SK-N-MC (cell line): ENCODE results near the gene IFIT1.
"Not testable (repeated sequence)": the region's sequence is repeated elsewhere in the genome, so short reads cannot be mapped to it uniquely, and the experiment has no call there.

Source experiments
- DNase-seq: peaks from one replicate; pipeline ENCODE4 v3.0.0-alpha.2; 2011; ENCODE audit warnings: low read depth, low spot score
- H3K27ac ChIP-seq: fragments of 200-600 bp; sonication (generic); 2 replicates; pipeline ENCODE4 v1.5.1; 2016; ENCODE audit warnings: mixed run types
- H3K36me3 ChIP-seq: fragments of 200-600 bp; sonication (generic); 2 replicates; pipeline ENCODE4 v1.6.1; 2017; ENCODE audit warnings: antibody characterized with exemption, low read length, mixed read lengths; ENCODE audit not compliant: insufficient read depth
- H3K4me3 ChIP-seq: fragments of 200-600 bp; sonication (generic); 2 replicates; pipeline ENCODE4 v1.5.1; 2016
- H3K9ac ChIP-seq: fragments of 200-600 bp; sonication (generic); 2 replicates; pipeline ENCODE4 v1.8.0; 2017; ENCODE audit warnings: mixed run types, mixed read lengths; ENCODE audit not compliant: insufficient read length
- H3K9me3 ChIP-seq: fragments of 200-600 bp; sonication (generic); 2 replicates; pipeline ENCODE4 v1.6.1; 2017; ENCODE audit warnings: low read depth, mild to moderate bottlenecking, antibody characterized with exemption, low read length, moderate library complexity, mixed read lengths
- EZH2 ChIP-seq: fragments of 200-600 bp; sonication (generic); IDR thresholded peaks from one replicate; pipeline ENCODE4 v1.6.1; 2017; ENCODE audit warnings: antibody characterized with exemption
- FOXP2 ChIP-seq: optimal IDR thresholded peaks from 2 replicates; pipeline ENCODE3; 2011; ENCODE audit warnings: mild to moderate bottlenecking, moderate library complexity; ENCODE audit not compliant: insufficient read depth; ENCODE audit errors: extremely low read length, control extremely low read depth
- POLR2AphosphoS5 ChIP-seq: IDR thresholded peaks from 2 replicates; pipeline ENCODE4 v1.6.1; 2012; ENCODE audit warnings: mild to moderate bottlenecking, low read depth, low read length, borderline replicate concordance

The IFIT1 gene

DNA sequence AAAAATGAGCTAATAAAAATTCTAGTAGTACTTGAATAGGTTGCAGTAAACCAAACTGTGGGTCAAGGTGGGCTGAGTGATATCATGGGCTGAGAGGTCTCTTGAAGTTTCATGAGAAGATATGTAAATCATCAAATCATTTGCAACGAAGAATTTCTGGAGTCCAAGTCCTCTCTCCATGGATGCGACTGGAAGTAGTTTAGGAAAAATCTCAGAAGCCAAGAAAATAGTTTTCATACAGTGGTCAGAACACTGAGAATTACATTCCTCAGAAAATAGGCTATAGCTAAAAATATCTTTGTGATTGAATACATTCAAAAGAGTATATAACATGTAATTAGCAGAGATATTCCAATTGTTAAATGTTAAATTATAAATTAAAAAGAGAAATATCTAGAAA lies 3.6 kb upstream of the IFIT1 start:
- Histone ChIP-seq H3K9me3 (no peaks in the 10 kb centered on the region), H3K4me3 (no peak overlapping the region), H3K36me3 (no peaks in the 10 kb centered on the region), H3K9ac (no peak overlapping the region), H3K27ac (no peak overlapping the region)
- DNase-seq, result no peak
- TF ChIP-seq POLR2AphosphoS5, result no peak
- TF ChIP-seq FOXP2, result no peak
- TF ChIP-seq EZH2, result no peak

DNA sequence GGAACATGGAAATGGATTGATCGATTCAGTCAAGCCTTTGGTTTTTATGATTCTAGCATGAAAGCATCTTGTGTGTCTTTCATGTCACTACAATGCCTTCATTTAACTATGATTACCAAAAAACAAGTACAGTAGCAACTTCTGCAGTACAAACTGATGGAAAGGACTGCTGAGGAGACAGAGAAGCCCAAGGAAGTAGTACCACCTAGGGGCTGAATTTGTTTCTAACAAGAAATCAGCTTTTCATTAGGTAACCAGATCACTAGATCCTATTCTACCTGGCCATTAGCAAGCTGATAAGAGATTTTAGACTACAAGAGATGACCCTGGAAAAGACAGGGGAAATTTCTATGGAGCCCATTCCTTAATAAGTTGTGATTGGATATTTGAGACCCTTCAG lies 3.2 kb upstream of the IFIT1 start:
- Histone ChIP-seq H3K4me3 (no peak overlapping the region), H3K9ac (no peak overlapping the region), H3K27ac (no peak overlapping the region), H3K9me3 (no peaks in the 10 kb centered on the region), H3K36me3 (no peaks in the 10 kb centered on the region)
- TF ChIP-seq EZH2, result no peak
- no peak for DNase-seq

DNA sequence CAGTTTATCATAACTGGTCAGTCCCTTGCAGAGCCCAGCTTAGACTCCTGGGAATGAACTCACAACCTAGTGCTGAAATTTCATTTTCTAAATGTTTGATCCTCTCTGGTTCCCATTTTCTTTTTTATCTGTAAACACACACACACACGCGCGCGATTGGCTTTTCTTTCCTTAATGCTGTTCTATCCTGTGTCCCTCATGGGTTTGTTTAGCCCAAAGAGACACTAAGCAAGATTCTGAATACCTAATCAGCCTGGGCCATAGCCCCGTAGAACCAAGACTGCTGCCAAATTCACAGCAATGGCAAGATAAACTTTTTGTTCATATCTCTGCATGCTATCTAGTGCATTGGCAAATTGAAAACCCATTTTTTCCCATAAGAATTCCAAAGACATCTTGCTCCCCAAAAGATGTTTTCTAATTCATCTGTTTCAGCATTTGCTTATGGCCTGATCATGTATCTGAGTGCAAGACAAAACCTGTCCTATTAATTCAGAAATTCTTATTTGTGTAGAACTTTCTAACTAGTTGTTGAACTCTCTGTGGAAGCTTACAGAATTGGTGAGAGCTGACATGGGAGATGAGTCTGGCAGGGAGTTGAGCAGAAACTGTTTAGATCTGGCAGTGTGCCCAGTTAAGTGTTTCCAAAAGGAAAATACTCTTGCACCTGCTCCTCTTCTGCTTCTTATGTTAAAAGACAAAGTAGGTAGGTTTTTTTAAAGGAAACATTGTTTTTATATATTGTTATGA lies 1.8 kb upstream of the IFIT1 start:
- Histone ChIP-seq H3K9me3 (no peaks in the 10 kb centered on the region), H3K4me3 (no peak overlapping the region), H3K27ac (no peak overlapping the region), H3K9ac (no peak overlapping the region), H3K36me3 (no peaks in the 10 kb centered on the region)
- DNase-seq, result no peak
- TF ChIP-seq EZH2 (no peak), FOXP2 (no peak), POLR2AphosphoS5 (no peak)

DNA sequence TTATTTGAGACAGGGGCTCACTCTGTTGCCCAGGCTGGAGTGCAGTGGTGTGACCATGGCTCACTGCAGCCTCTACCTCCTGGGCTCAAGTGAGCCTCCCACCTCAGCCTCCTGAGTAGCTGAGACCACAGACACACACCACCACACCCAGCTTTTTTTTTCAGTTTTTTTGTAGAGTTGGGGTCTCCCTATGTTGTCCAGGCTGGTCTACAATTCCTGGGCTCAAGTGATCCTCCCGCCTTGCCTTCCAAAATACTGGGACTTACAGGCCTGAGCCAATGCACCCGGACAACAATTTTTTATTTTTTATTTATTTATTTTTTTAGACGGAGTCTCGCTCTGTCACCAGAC lies 1.2 kb upstream of the IFIT1 start:
- not testable (repeated sequence) for H3K9ac ChIP-seq, DNase-seq, H3K9me3 ChIP-seq, H3K27ac ChIP-seq, H3K36me3 ChIP-seq, H3K4me3 ChIP-seq

DNA sequence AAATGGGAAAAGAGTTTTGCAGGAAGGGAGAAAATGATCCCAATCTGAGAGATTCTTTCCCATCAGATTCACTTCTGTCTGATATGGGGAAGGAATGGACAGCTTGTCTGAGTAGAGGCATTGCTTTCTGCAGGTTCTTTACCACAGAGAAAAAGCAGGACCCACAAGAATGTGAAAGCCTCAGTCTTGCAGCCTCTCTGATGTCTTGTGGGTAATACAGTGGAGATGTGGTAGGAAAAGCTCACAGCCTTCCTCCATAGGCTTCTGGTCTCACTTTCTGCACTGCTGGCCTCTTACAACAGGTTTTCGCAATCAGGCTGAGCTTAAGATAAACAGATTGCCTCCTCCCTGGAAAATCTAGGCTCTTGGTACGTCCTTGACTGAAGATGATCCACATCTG lies 551 bp downstream of the IFIT1 start:
- DNase-seq, result no peak
- no peaks in the 10 kb centered on the region for H3K9me3 ChIP-seq
- peak overlapping the region; percentile 79 for H3K4me3 ChIP-seq
- no peak overlapping the region for H3K9ac ChIP-seq
- TF ChIP-seq FOXP2, result no peak
- TF ChIP-seq POLR2AphosphoS5, result no peak
- no peaks in the 10 kb centered on the region for H3K36me3 ChIP-seq
- no peak overlapping the region for H3K27ac ChIP-seq

DNA sequence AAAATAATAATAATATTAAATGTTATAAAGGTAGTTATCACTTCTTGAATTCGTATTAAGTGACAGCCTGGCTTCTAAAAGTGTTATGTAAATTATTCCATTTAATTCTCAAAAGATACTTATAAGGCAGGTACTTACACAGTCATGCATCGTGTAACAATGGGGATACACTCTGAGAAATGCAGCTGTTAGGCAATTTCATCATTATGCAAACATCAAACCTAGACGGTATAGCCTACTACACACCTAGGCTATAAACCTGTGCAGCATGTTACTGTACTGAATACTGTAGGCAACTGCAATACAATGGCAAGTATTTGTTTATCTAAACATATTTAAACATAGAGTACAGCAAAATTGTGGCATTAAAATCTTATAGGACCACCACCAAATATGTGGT lies 1.5 kb downstream of the IFIT1 start:
- TF ChIP-seq EZH2 (no peak), FOXP2 (no peak), POLR2AphosphoS5 (no peak)
- no peak overlapping the region for H3K27ac ChIP-seq
- H3K36me3 ChIP-seq, result no peaks in the 10 kb centered on the region
- no peaks in the 10 kb centered on the region for H3K9me3 ChIP-seq
- no peak for DNase-seq
- no peak overlapping the region for H3K4me3 ChIP-seq
- no peak overlapping the region for H3K9ac ChIP-seq

DNA sequence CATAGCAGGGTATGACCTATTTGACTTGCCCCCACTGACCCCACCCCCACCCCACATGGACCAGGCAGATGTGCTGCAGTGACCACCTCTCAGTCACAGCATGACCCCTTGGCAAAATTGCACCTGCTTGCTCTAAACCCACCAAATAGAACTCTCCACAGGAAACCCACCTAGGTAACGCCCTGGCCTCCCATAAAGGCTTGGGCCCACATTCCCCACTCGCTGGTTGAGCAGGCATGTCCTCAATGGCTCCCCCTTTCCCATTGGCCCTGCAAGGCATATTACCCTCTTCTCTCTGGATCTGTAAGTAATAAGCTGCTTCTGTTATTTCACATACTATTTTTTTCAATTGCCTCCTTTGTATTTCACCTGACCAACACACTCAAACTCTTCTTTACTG lies 2.7 kb downstream of the IFIT1 start:
- Histone ChIP-seq H3K9me3 (no peaks in the 10 kb centered on the region), H3K9ac (no peak overlapping the region), H3K4me3 (no peak overlapping the region), H3K27ac (no peak overlapping the region), H3K36me3 (no peaks in the 10 kb centered on the region)
- TF ChIP-seq EZH2, result no peak
- no peak for TF ChIP-seq FOXP2
- no peak for TF ChIP-seq POLR2AphosphoS5
- no peak for DNase-seq

DNA sequence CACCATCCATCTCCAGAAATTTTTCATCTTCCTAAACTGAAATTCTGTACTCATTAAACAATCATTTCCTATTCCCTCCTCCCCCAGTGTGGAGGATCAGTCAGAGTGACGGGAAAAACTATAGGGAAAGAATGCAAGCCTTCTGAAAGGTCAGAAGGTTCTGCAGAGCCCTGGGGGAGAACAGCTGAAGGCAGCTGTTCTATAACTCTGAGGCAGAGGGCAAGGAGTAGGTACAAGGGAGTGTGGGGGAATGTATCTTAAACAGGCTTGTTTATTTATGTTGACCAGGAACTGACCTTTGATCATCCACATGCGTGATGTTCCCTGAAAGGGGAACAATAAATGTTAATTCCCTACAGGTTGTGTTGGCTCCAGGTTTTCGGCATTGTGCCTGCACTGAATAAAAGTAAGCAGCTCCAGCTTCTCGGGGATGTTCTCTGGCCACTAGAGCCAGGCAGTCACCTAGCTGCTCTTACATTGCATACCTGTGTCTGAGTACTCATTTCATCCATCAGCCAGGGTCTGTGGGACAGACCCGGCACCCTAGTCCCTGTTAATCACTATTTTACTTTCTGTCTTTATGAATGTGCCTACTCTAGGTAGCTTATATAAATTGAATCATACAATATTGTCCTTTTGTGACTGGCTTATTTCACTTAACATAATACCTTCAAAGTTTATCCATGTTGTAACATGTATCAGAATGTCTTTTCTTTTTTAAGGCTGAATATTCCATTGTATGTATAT lies 5.8 kb downstream of the IFIT1 start:
- Histone ChIP-seq H3K36me3 (no peaks in the 10 kb centered on the region), H3K9me3 (no peaks in the 10 kb centered on the region), H3K9ac (no peak overlapping the region), H3K4me3 (no peak overlapping the region), H3K27ac (no peak overlapping the region)
- DNase-seq, result no peak
- TF ChIP-seq FOXP2 (no peak), POLR2AphosphoS5 (no peak), EZH2 (no peak)

DNA sequence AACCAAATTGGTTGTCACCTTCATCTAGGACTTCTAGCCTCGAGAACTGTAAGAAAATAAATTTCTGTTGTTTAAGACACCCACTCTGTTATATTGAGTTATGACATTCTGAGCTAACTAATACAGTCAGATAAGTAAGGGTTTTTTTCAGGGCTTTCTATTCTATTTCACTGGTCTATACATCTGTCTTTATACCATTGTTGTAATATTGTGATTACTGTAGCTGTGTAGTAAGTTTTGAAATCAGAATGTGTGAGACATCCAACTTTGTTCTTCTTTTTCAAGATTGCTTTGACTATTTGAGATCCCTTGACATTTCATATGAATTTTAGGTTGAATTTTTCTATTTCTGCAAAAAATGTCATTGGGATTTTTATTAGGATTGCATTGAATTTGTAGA lies 7.5 kb downstream of the IFIT1 start:
- no peaks in the 10 kb centered on the region for H3K36me3 ChIP-seq
- no peak overlapping the region for H3K9ac ChIP-seq
- H3K4me3 ChIP-seq, result no peak overlapping the region
- no peak overlapping the region for H3K27ac ChIP-seq
- no peak for DNase-seq
- H3K9me3 ChIP-seq, result no peaks in the 10 kb centered on the region
- no peak for TF ChIP-seq POLR2AphosphoS5
